NCI-H2196 treated with DMSO at 0.1 percent for 48 hours (cell line): ENCODE results near the gene MIGA2.
"Not testable (repeated sequence)": the region's sequence is repeated elsewhere in the genome, so short reads cannot be mapped to it uniquely, and the experiment has no call there.

Experiments
- DNase-seq: peaks from one replicate; lab custom pipeline; 2025; ENCODE audit not compliant: unreplicated experiment; lab: John Stamatoyannopoulos, UW

Gene MIGA2

DNA sequence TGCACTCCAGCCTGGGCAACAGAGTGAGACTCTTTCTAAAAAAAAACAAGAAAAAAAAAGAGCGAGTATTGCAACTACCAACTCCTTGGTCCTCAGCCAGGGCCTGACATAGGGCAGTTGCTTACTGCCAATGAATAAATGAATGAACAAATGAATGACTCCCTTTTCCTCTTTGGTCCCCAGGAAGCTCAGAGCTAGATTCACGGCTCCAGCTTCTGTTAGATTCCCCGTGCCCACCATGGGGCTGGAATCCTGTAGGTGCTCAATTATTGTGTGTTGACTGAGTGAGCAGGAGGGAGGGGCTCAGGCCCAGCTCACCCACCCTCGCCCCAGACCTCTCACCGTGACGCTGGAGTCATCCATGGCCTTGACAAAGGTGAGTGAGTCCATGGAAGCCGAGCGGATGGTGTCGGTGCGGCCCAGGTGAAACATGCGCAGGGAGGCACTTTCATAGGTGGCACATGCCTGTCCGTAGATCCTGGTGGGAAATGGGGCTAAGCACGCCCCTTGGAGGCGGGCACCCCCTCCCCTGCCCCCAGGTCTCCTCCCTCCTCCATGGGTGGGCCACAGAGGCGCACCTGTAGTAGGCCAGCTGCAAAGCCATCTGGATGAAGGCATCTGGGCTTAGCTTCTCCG lies 61.4 kb downstream of the MIGA2 start:
- DNase-seq = no peak

DNA sequence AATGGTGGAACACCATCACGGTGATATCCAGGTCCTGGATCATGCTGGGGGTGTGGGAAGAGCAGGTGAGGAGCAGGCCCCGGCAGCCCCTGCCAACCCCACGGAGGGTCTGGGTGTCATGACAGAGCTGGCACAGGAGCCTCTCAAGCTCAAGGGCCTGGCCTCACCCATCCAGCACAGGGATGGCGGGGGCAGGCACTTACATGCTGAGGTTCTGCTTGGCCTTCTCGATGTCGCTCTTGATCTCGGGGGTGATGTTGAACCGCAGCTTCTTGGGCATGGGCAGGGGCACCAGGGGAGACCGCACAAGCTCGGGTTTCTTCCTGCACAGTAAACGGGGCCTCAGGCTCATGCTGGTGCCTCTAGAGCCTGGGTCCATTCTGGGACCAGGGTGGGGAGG lies 61.9 kb downstream of the MIGA2 start:
- no peak for DNase-seq

DNA sequence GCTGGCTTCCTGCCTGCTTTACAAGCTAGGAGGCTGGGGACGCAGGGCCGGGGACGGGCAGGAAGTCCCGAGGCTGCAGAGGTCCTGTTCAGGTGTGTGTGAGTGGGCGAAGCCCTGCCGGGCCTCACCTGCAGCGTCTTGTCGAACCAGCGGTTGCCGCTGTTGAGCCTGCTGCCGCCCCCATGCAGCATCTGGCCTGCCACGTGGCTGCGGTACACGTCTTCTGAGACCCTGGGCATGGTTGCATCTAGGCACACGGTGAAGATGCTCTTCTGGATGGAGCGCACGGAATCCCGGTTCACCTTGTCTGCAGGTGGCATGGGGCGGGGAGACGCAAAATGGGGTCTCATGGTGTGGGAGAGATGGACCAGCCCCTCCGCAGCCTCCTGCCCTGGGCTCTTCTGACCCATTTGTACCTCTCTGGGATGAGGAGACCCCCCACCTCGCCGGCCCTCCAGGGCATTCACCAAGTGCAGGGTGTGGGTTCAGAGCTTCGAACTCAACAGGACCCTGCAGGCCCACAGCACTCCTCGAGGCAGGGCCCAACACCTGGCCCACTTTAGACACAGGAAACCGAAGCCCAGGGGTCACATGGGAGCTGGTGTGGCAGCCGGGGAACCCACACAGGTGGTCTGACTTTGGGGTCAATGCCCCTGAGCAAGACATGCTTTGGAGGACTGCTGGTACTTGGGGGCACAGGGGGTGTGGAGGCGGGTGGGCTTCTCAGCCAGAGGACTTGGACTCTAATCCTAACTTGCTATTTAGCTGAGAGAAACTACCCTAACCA lies 64.2 kb downstream of the MIGA2 start:
- no peak for DNase-seq

DNA sequence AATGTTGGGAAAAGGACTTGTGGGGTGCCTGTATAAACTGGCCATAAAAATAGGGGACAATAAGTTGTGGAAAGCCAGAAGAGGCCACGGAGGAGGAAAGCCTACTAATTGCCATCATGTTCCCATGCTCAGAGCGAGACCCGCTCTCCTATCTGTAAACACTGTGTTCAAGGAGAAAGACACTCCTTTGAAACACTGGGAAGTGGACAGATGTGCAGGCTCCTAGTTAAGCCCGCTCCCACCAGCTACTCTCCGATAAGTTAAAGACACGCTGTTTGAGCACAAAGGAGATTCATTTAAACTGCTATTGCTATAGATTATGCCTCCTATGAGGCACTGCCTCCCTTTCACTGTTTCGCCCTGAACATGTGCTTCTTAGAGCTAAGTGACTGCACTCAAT lies 64.9 kb downstream of the MIGA2 start:
- DNase-seq = no peak

DNA sequence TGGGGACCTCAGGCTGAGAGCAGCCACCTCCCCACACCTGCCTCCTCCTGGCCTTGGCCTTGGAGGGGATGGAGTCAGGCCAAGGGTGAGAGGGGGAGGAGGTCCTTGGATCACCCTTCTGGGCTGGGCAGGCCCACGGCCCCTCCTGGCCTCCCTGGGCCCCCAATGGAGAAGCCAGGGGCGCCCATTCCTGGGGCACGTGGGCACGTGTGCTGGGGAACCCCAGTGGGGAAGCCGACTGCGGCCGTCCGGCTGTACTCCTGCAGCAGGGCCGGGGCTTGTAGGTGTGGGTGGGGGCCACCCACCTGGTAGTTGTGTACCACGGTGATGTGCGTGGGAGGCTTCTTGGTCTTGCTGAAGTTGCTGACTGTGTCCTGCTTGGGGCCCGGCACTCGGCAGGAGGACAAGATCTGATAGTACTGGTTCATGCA lies 65.7 kb downstream of the MIGA2 start:
- DNase-seq = no peak

DNA sequence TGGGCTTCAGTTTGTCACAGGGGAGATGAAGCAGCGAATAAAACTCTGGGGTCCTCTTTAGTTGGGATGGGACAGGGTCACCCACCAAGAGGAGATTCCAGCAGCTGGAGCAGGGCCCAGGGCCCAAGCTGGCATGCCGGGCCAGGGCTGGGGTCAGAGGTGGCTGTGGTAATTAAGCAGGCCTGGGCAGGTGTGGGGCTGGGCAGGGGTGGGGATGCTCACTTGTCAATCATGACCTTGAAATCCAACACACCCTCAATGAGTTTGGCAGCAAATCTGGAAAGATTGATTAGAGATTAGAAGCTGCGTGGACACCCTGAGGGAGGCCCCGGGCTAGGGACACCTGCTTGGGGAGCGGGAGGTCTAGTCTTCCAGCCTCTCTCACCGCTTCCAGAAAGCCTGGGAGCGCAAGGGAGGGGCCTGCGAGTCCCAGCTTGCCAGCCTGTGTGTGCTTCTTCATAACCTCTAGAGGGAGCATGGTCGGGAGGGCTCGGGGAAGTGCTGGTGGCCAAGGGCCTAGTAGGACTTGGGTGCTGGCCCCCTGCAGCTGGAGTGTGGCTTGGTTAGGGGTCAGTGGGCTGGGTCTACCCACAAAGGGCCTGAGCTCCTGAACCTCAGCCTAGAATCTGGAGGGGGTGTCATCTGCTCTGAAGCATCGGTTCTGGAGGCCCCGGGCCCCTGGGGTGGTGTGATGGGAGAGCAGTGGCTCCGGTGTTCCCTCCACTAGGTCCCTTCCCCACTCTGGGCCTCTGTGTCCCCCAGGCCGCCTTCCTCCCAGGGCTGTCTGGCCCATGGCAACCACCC lies 66.6 kb downstream of the MIGA2 start:
- peak; percentile 68 for DNase-seq

DNA sequence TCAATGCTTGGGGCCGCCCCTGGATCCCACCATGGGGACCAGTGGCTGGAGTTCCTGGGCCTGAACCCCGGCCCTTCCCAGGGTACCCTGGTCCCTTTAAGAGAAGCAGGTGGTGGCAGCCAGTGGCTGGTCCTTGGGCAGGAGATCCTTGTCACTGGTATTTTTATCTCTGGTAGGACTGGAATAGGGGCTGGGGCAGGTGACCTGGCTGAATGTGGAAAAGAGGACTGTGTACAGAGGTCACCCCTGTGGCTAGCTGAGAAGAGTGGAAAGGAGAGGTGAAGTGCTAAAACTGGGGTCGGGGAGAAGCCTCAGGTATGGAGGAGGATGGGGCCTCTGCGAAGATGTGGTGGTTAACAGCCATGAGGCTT lies 67.2 kb downstream of the MIGA2 start:
- DNase-seq = no peak

DNA sequence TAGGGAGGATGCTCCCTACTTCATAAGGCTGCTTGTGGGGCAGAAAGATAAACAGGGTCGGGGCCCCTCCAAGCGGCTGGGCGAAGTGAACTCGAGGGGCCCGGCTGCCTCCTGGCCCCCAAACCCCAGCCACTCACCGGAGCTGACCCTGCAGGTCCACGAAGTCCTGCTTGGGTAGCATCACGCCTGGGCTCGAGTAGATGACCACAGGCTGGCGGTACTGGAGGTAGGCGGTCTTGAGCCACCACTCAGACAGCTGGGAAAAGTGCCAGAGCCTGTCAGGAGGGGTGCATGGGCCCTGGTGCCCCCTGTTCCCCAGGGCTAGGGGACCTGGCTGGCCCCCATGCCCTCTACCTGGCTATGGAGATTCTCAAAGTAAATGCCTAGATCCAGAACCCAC lies 67.6 kb downstream of the MIGA2 start:
- no peak for DNase-seq

DNA sequence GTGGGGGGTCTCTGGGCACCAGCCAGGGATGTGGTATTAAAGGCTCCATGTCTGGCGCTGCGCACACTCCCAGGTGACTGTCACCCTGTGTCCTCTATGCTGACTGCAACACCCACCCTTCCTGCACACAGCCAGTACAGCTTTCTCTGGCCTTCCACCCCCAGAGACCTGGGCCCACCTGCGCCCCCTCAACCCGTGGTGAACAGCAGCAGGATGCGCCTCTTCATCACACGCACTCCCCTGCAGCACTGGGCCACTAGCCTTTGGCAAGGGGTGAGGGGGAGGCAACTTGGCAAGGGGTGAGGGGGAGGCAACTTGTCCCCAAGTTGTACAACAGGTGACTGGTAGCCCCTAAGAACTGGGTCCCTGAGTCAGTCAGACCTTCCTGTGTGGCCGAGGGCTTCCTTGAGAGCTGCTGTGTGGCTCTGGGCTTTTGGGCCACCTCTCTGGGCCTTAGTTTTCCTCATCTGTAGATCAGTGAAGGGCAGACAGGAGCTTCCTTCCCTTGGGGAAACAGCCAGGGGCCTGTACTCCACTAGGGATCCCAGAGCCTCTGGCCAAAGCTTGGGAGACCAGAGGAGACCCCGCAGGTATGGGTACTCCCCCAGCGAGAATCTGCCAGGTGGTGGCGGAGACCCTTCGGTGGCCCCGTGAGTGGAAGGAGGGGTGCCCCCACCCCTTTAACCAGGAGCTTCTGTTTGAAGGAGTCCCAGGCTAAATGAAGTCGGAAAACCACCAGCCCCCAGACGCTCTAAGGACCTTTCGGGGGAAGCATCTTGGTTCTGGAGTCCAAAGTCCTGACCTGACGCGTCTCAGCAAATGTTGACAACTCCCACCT lies 69.7 kb downstream of the MIGA2 start:
- DNase-seq = no peak

DNA sequence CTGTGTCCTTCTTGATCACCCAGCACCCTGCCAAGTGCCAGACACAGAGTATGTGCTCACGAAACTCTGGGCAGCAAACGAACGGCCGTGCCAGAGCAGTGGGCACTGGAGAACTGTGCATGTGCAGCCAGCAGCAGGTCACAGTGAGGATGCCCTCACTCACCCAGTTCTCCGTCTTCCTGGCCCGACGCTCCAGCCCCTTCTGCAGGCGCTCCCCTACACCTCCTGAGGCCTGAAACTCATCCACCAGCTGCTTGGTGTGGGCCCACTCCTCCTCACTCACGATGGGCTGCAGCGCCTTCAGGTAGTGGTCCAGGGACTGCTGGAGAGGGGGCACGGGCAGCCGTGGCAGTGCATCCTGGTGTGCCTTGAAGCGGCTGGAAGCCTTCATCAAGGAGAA lies 71.2 kb downstream of the MIGA2 start:
- no peak for DNase-seq

DNA sequence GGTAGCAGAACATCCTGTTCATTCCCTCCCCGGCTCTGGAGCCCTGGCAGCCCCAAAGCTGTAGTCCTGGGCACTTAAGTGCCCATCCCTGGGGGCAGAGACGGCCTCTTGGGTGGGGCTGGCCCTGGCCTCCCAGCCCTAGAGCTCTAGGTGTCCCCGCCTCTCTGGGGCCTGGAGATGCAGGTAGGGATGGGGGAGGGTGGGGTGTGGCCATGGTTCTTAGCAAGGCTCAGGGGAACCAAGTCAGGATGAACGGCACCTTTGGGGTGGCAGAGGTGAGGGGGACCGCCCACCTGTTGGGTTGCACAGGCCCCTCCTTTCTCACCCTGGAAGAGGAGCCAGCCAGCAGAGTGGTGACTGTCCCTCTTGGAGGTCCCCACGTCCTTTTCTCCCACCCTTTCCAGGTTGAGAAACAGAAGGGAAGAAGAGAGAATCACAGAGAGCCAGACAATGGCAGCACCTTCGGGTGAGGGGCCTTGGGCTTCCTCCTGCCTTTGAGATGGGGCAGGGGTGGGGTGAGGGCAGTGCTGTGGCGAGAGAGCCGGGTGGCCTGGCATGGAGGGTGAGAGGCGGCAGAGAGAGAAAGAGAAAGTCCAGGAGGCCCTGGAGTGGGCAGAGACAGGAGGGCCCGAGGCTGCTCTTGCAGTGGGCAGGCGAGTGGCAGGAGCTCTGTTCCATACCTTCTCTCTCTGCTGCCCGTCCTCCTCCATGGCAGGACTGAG lies 71.8 kb downstream of the MIGA2 start:
- DNase-seq = no peak

DNA sequence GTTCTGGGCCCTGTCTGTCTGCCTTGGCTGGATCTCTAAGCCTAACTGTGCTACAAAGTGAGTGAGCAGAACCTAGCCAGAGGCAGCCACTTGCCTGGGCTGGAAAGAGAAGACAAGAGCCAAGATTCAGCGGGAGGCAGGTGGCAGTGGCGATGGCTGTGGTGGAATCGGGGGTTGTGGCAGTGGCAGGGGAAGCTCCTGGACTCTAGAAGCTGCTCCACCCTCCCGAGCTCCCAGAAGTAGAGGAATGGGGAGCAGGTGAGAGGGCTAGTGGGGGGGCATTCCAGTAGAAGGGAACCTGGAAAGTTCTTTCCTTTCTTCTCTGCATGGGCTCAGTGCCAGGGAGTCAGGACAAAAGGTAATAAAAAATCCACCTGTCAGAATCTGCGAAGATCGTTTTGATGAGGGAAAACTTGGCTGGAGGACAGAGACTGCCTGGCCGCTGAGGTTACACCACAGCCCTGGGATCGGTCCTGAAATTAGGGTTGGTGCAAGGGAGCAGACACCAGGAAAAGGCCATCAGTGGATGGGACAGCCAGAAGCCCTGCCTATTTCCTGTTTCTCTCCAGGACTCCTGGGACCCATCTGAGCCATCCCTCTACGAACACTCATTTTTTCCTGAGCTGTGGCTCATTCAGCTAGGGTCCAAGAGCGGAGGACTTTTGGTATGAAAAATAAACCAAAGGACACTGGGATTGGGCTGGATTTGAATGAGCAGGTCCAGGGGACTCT lies 72.5 kb downstream of the MIGA2 start:
- DNase-seq = no peak

DNA sequence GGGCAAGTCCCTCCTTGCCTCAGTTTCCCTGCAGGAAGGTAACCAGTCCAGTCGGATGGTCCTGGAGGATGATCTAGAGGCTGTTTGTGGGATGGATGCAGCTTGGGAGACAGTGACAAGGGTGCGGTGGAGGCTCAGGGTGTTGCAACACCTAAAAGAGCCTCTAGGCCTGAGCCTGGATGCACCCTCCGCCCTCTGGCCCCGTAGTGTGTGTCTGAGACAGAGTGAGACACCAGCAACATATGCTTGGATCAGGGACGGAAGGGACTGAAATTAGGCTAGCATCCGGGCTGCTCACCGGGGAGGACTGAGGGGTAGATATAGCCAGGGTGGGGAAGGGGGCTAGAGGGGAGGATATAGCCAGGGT lies 73.1 kb downstream of the MIGA2 start:
- no peak for DNase-seq

DNA sequence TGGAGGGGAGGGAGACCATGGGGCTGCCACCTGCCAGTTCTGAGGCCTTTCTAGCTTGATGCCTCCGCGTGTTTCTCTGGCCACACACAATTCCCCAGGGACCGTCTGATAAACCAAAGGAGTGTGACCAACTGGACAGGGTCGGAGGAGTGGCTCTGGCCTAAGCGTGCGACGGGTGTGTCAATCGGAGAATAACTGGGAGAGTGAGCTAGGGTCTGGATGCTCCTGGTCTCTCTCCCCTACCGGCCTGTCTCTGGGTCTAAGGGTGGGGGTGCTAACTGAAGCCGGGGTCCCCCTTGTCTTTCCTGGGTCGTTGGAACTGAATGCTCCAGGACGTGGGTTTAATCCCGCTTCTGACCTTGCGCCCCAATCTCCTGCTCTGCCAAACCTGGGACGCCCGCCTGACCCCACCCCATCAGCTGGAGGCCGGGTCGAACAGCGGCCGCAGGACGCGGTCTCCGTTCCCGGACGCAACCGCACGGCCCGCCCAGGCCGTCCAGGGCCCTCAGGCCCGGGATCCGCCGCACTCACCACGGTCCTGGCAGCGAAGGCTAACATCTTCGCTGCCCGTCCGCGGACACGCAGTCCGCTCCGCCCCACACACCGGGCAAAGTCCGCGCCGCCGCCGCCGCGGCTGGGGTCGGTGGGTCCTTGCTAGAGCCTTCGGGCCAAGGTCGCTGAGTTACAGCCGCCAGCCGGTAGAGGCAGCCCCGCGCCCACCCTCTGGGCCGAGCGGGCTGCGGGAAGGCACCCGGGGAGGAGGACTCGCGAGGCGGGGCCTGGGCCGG lies 73.7 kb downstream of the MIGA2 start:
- DNase-seq = no peak

DNA sequence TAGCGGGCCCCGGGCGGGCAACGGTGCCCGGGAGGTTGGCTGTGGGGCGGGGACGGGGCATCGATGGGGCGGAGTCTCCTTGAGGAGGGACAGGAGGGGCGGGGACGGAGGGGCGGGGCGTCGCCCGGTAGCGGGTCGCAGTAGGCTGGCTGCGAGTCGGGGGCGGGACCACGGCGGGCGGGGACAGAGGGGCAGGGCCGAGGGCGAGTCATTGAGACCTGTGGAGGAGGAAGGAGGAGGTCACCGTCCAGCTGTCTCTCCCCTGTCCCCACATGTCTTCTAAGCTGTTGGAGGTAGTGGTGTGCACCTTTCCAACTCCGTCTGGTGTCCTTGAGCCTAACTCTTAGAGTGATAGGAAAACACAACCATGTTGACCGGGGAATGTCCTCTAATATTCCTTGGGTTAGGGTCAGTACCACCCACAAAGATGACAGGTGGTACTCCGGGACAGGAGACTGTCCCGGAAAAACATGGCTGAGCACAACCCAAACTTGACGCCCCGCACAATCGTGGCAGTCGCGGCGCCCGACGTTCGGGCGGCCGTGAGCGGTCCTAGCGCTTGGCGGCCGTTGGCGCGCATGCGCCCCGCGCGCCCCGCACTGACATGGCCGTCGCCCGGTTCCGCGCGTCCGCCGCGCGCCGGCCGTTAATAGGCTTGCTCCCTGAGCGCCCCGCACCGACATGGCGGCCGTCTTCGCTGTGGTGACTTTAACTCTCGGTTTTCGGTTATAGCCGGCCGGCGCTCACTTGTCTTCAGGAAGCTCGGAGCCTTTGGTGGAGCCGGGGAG lies 74.5 kb downstream of the MIGA2 start, which contains the start of the genes CRAT and PTPA:
CRAT (minus strand) TSS at position 54 of the 788 bp plus-strand sequence. CDS start 284 bp downstream, outside the sequence.
PTPA (plus strand) TSS at position 676 of the 788 bp plus-strand sequence. CDS start 186 bp downstream, outside the sequence.
- DNase-seq = peak; percentile 71

DNA sequence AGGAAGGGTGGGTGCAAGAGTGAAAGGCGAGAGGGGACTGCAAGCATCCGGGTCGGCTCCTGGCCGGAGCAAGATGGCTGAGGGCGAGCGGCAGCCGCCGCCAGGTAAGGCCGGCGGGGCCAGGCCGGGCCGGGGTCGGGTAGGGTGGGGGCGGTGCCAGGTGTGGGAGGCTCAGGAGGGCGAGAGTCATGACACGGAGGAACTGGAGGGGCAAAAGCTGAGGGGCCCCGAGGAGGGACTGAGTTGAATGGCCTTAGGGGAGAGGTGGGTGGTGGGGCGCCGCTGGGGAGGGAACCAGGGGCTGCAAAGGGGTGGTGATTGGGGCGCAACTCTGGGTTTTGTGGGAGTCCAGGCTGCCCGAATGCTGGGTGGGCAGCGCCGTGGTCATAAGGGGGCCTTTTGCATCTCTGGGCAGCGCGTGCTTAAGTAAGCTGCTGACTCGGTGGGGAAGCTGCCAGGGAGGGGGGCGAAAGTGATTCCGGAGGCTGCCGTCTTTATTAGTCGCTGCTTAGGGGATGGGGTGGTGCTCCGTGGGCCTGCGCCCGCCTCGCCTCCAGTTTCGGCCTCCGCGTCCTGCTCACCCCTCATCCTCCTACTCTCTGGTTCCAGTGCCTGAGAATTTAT lies 75.2 kb downstream of the MIGA2 start:
- DNase-seq = no peak

DNA sequence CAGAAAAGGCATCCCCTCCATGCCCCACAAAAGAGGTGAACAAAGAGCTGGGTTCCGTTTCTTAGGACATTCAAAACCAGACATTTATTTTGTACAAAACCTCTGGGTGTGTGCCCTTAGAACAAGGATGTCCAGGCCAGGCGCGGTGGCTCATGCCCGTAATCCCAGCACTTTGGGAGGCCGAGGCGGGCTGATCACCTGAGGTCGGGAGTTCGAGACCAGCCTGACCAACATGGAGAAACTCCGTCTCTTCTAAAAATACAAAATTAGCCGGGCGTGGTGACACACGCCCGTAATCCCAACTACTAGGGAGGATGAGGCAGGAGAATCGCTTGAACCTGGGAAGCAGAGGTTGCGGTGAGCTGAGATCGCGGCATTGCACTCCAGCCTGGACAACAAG lies 76.1 kb downstream of the MIGA2 start:
- not testable (repeated sequence) for DNase-seq
